B cell (primary cell): Measurements from ENCODE around the gene SPACA4. TPM values are rescaled to one million over a fixed set of nuclear protein-coding genes. Genes with fewer than 3 reads are reported as not detected.

Experiments
- ATAC-seq: fragments of 200-7000 bp; cut with Tn5 transposase; one replicate; pipeline ENCODE4 v1.10.0; 2021; ENCODE audit warnings: low read depth, mild to moderate bottlenecking, moderate number of reproducible peaks, moderate library complexity
- CTCF ChIA-PET: fragments of 350-600 bp; sonication (Branson Sonifier 250); formaldehyde crosslinking; loops from one replicate; lab custom pipeline; 2021; ENCODE audit warnings: antibody characterized with exemption, inconsistent platforms; lab: Charles Lee
- POLR2A ChIA-PET: fragments of 350-600 bp; sonication (Branson Sonifier 250); formaldehyde crosslinking; loops from one replicate; lab custom pipeline; 2021; ENCODE audit warnings: antibody characterized with exemption; lab: Charles Lee
- DNase-seq: peaks from one replicate; pipeline ENCODE4 v3.0.0; 2013
- H2AFZ ChIP-seq: 2 replicates; pipeline ENCODE4 v1.6.1; 2012; ENCODE audit warnings: mild to moderate bottlenecking, low read depth, low read length; ENCODE audit not compliant: insufficient read depth, poor library complexity, severe bottlenecking
- H3K27ac ChIP-seq, 2 donors: 1 replicate in 1 of 2; 2 replicates in 1 of 2; pipeline ENCODE4 v1.5.1; 2012 to 2013; ENCODE audit warnings: low read length in 2 of 2, mild to moderate bottlenecking in 2 of 2, moderate library complexity in 1 of 2
- H3K27me3 ChIP-seq, 4 experiments: fragments of 200-600 bp in 1 of 4; sonication (generic) in 1 of 4; replicated peaks in 1 of 4; 1 replicate in 2 of 4; 2 replicates in 2 of 4; pipeline versions ENCODE4 v1.6.1 to v1.7.0; 2013 to 2016; ENCODE audit warnings: low read length in 3 of 4, mild to moderate bottlenecking in 2 of 4, mixed read lengths in 1 of 4, moderate library complexity in 1 of 4; ENCODE audit not compliant: insufficient read depth in 4 of 4, control insufficient read depth in 3 of 4; ENCODE audit errors: control extremely low read depth in 1 of 4
- H3K36me3 ChIP-seq, 2 experiments: replicated peaks in 1 of 2; 1 replicate in 1 of 2; 2 replicates in 1 of 2; pipeline versions ENCODE4 v1.6.1 to v1.7.1; 2013; ENCODE audit warnings: low read length in 1 of 2; ENCODE audit not compliant: insufficient read depth in 2 of 2, control insufficient read depth in 1 of 2; ENCODE audit errors: control extremely low read depth in 1 of 2, extremely low read depth in 1 of 2
- H3K4me1 ChIP-seq, 2 donors: fragments of 200-600 bp in 1 of 2; sonication (generic) in 1 of 2; 1 replicate in 1 of 2; 2 replicates in 1 of 2; pipeline versions ENCODE4 v1.5.1 to v1.6.1; 2013 to 2017; ENCODE audit warnings: low read length in 2 of 2; ENCODE audit not compliant: control insufficient read depth in 2 of 2, insufficient read depth in 2 of 2
- H3K4me2 ChIP-seq: replicated peaks from 2 replicates; pipeline ENCODE3; 2012; ENCODE audit warnings: mild to moderate bottlenecking, low read depth, low read length; ENCODE audit not compliant: poor library complexity, severe bottlenecking
- H3K4me3 ChIP-seq, 5 experiments: fragments of 200-600 bp in 1 of 5; sonication (generic) in 1 of 5; 1 replicate in 3 of 5; 2 replicates in 2 of 5; pipeline versions ENCODE4 v1.5.1 to v1.7.0; 2011 to 2016; ENCODE audit warnings: low read length in 4 of 5, mild to moderate bottlenecking in 4 of 5, low read depth in 2 of 5, control low read depth in 1 of 5, moderate library complexity in 1 of 5; ENCODE audit not compliant: insufficient read depth in 1 of 5; ENCODE audit errors: control extremely low read depth in 1 of 5, extremely low read depth in 1 of 5
- H3K79me2 ChIP-seq: fragments of 200-600 bp; sonication (generic); one replicate; pipeline ENCODE4 v1.6.0; 2016; ENCODE audit warnings: low read length; ENCODE audit not compliant: control insufficient read depth, insufficient read depth
- H3K9ac ChIP-seq: fragments of 200-600 bp; sonication (generic); 2 replicates; pipeline ENCODE4 v1.6.1; 2017; ENCODE audit warnings: mild to moderate bottlenecking, low read length, moderate library complexity
- H3K9me3 ChIP-seq, 3 donors: one replicate each; pipeline versions ENCODE4 v1.6.1 to v1.7.1; 2013; ENCODE audit warnings: low read length in 2 of 3; ENCODE audit not compliant: control insufficient read depth in 2 of 3, insufficient read depth in 1 of 3; ENCODE audit errors: control extremely low read depth in 1 of 3
- H4K20me1 ChIP-seq: 2 replicates; pipeline ENCODE4 v1.6.0; 2012; ENCODE audit warnings: mild to moderate bottlenecking, low read length; ENCODE audit not compliant: insufficient read depth, control insufficient read depth, poor library complexity, severe bottlenecking
- H3K27ac Mint-ChIP-seq: one replicate; pipeline ENCODE4 v1.8.0; 2021; ENCODE audit warnings: mixed read lengths
- H3K27me3 Mint-ChIP-seq: one replicate; pipeline ENCODE4 v1.8.0; 2021; ENCODE audit warnings: mixed read lengths
- H3K4me1 Mint-ChIP-seq: one replicate; pipeline ENCODE4 v1.8.0; 2021; ENCODE audit warnings: mixed read lengths
- H3K4me3 Mint-ChIP-seq: one replicate; pipeline ENCODE4 v1.8.0; 2021; ENCODE audit warnings: mixed read lengths
- H3K9me3 Mint-ChIP-seq: one replicate; pipeline ENCODE4 v1.8.0; 2022; ENCODE audit warnings: mixed read lengths; ENCODE audit not compliant: insufficient read depth
- EZH2 ChIP-seq: IDR thresholded peaks from 2 replicates; pipeline ENCODE4 v1.6.1; 2012; ENCODE audit warnings: borderline replicate concordance, low read depth, mild to moderate bottlenecking, moderate library complexity, low read length; ENCODE audit not compliant: insufficient read depth, poor library complexity, severe bottlenecking
- WGBS: methylation state at CpG from one replicate; pipeline ENCODE4 v1.1.5; 2013; ENCODE audit warnings: missing lambda C conversion rate; ENCODE audit not compliant: insufficient coverage; 5-methylcytosine and 5-hydroxymethylcytosine counted together
- intact Hi-C: fragments of 100-400 bp; cut with micrococcal nuclease; formaldehyde crosslinking; loops from one replicate; pipeline ENCODE4 v1.10.0; 2022
- polyA plus RNA-seq: library from polyadenylated mRNA; depleted of rRNA; stranded (reverse); fragments of >200 nt; gene quantifications from 2 replicates; pipeline ENCODE4 v1.2.3, GENCODE V29; 2012
- total RNA-seq, 2 donors: library from RNA; stranded (reverse); fragments of 120-200 nt in 1 of 2; gene quantifications; 1 replicate in 1 of 2; 2 replicates in 1 of 2; pipeline versions ENCODE4 v1.2.3 to v1.2.4, GENCODE V29; 2013 to 2022
- TF ChIP-seq, protein P1 (sequence below): fragments of 200-600 bp; IDR thresholded peaks from one replicate; pipeline ENCODE4 v1.8.0; 2022; ENCODE audit warnings: antibody characterized with exemption, mild to moderate bottlenecking

Gene SPACA4
- total and polyA plus RNA-seq, 2 donors (not counting 1 experiment from before 2014, with no cell fraction given): not detected

DNA sequence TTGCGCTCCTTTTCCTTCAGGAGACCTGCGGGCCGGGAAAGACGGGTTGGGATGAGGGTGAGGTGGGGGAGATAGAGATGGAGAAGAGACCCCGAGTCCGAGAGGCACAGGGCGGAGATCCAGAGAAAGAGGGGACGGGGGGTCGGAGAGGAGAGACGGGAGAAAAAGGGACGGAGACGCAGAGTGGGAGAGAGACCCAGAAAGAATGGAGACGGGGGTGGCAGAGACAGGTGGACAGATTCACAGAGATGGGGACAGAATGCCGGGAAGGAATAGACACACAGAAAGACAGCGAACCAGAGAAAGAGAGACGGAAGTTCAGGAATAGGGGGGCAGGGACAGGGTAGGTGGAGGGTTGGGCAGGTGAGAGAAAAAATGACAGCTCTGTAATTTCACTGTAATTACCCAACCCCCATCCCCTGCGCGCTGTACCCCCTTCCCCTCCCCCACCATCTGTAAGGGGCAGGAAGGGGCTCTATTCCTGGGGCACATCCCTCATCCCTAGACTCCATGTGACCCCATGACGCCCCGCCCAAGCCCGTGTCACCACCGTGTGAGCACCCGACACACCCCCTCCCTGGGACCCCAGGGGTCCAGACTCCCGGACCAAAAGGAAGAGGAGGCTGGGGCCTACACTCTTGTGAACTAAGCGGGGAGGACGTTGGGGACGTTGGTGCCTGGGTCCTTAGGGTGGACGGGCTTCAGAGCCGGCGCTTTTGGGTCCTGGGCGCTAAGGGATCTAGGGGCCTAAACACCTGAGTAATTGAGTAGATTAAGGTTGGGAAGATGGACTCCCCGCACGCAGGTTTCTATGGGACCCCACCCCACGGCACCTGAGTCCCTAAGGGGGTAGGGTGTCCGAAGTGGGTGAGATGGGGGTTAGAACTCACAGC is 29.7 kb downstream of the SPACA4 start:
- intact Hi-C loops: loop anchor here (2.0 to 10.0 kb wide), 7 partner anchors 161 to 1364 kb away; partner anchors contain the start of genes C19orf73, EMP3, FLT3LG and INAFM1
- ChIA-PET POLR2A (interaction anchor here (0.6 to 3.4 kb wide), 5 partner anchors 10 to 17 kb away, joined by 7 to 23 read pairs (median 14); partner anchors contain the start of genes CA11, RPL18 and SPHK2), CTCF (interaction anchor here (2.7 kb wide), 1 partner anchor 10 kb away, joined by 12 read pairs; the partner anchor contains the start of gene CA11)
- Histone ChIP-seq H3K4me2 (peak overlapping the region; percentile 99), H3K4me3 (peak overlapping the region; percentile 74 to 98 (median 88)), H3K9ac (peak overlapping the region; percentile 82), H3K79me2 (peaks cover 38% of the 10 kb centered on the region), H3K9me3 (peaks cover 0 to 5% (median 0%) of the 10 kb centered on the region in 3 donors), H3K27ac (peak overlapping the region; percentile 82 to 89), H3K4me1 (peaks cover 40 to 41% of the 10 kb centered on the region in 2 donors), H4K20me1 (peaks cover 47% of the 10 kb centered on the region), H3K27me3 (no peaks in the 10 kb centered on the region), H3K36me3 (peaks cover 0 to 26% of the 10 kb centered on the region in 2 experiments), H2AFZ (peak overlapping the region; percentile 52)
- H3K4me3 Mint-ChIP-seq: peak overlapping the region; percentile 96
- peaks cover 53% of the 10 kb centered on the region for H3K4me1 Mint-ChIP-seq
- peak overlapping the region; percentile 100 for H3K27ac Mint-ChIP-seq
- DNase-seq: no peak
- peaks cover 4% of the 10 kb centered on the region for H3K9me3 Mint-ChIP-seq
- TF ChIP-seq EZH2: no peak
- TF ChIP-seq, protein P1, sequence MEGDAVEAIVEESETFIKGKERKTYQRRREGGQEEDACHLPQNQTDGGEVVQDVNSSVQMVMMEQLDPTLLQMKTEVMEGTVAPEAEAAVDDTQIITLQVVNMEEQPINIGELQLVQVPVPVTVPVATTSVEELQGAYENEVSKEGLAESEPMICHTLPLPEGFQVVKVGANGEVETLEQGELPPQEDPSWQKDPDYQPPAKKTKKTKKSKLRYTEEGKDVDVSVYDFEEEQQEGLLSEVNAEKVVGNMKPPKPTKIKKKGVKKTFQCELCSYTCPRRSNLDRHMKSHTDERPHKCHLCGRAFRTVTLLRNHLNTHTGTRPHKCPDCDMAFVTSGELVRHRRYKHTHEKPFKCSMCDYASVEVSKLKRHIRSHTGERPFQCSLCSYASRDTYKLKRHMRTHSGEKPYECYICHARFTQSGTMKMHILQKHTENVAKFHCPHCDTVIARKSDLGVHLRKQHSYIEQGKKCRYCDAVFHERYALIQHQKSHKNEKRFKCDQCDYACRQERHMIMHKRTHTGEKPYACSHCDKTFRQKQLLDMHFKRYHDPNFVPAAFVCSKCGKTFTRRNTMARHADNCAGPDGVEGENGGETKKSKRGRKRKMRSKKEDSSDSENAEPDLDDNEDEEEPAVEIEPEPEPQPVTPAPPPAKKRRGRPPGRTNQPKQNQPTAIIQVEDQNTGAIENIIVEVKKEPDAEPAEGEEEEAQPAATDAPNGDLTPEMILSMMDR: no peak
- 0% methylated on average over 27 of the region's 35 CpGs for WGBS
- no peak for ATAC-seq
- H3K27me3 Mint-ChIP-seq: no peaks in the 10 kb centered on the region
